CD8-positive, alpha-beta memory T cell (primary cell): ENCODE measurements around the gene BTN1A1. TPM values are rescaled to one million over a fixed set of nuclear protein-coding genes. Genes with fewer than 3 reads are reported as not detected.
A peak's percentile ranks its signal among the peaks of the same experiment; 100 is the strongest.

Source experiments
- CTCF ChIA-PET: fragments of 350-600 bp; sonication (Branson Sonifier 250); formaldehyde crosslinking; loops from one replicate; lab custom pipeline; 2021; ENCODE audit warnings: antibody characterized with exemption; lab: Charles Lee
- POLR2A ChIA-PET: fragments of 350-600 bp; sonication (Branson Sonifier 250); formaldehyde crosslinking; loops from one replicate; lab custom pipeline; 2021; ENCODE audit warnings: antibody characterized with exemption; lab: Charles Lee
- DNase-seq, 5 donors: peaks; one replicate each; pipeline versions ENCODE4 v3.0.0 to v3.0.0-alpha.2; 2020 to 2022; ENCODE audit warnings: mixed read lengths in 1 of 5
- H3K27ac ChIP-seq: one replicate; pipeline ENCODE4 v1.7.0; 2013; ENCODE audit warnings: low read depth, mild to moderate bottlenecking, low read length, moderate library complexity
- H3K27me3 ChIP-seq: 2 replicates; pipeline ENCODE4 v1.7.0; 2013; ENCODE audit warnings: low read length, mild to moderate bottlenecking; ENCODE audit not compliant: insufficient read depth, poor library complexity, severe bottlenecking
- H3K36me3 ChIP-seq: 2 replicates; pipeline ENCODE4 v1.7.0; 2013; ENCODE audit warnings: mild to moderate bottlenecking, low read length, moderate library complexity; ENCODE audit not compliant: insufficient read depth
- H3K4me1 ChIP-seq: 2 replicates; pipeline ENCODE4 v1.7.0; 2013; ENCODE audit warnings: mild to moderate bottlenecking, low read length, moderate library complexity; ENCODE audit not compliant: insufficient read depth
- H3K4me3 ChIP-seq: 2 replicates; pipeline ENCODE4 v1.7.0; 2013; ENCODE audit warnings: mild to moderate bottlenecking, low read length
- H3K9me3 ChIP-seq: 2 replicates; pipeline ENCODE4 v1.7.0; 2013; ENCODE audit warnings: mild to moderate bottlenecking, low read length
- H3K27ac Mint-ChIP-seq, 8 donors: one replicate each; pipeline ENCODE4 v1.8.0; 2020 to 2021; ENCODE audit warnings: mixed read lengths in 8 of 8, mild to moderate bottlenecking in 6 of 8, inconsistent platforms in 3 of 8, moderate library complexity in 3 of 8
- H3K27me3 Mint-ChIP-seq, 2 donors: one replicate each; pipeline ENCODE4 v1.8.0; 2020 to 2021; ENCODE audit warnings: mixed read lengths in 2 of 2, mild to moderate bottlenecking in 1 of 2, moderate library complexity in 1 of 2
- H3K36me3 Mint-ChIP-seq, 3 donors: one replicate each; pipeline ENCODE4 v1.8.0; 2020 to 2021; ENCODE audit warnings: mixed read lengths in 3 of 3, inconsistent platforms in 1 of 3, mild to moderate bottlenecking in 1 of 3
- H3K4me1 Mint-ChIP-seq, 3 donors: one replicate each; pipeline ENCODE4 v1.8.0; 2020 to 2021; ENCODE audit warnings: mixed read lengths in 3 of 3, inconsistent platforms in 1 of 3, mild to moderate bottlenecking in 1 of 3
- H3K4me3 Mint-ChIP-seq, 7 donors: one replicate each; pipeline ENCODE4 v1.8.0; 2020 to 2021; ENCODE audit warnings: mixed read lengths in 7 of 7, mild to moderate bottlenecking in 6 of 7, moderate library complexity in 4 of 7, inconsistent platforms in 2 of 7
- H3K9me3 Mint-ChIP-seq, 5 donors: one replicate each; pipeline ENCODE4 v1.8.0; 2020 to 2022; ENCODE audit warnings: mixed read lengths in 5 of 5, mild to moderate bottlenecking in 3 of 5, moderate library complexity in 2 of 5, inconsistent platforms in 1 of 5
- polyA plus RNA-seq: library from polyadenylated mRNA; unstranded; fragments of 300-500 nt; fragmentation: Illumina TruSeq; gene quantifications from one replicate; pipeline ENCODE4 v1.2.3, GENCODE V29; 2021
- total RNA-seq, 2 experiments: library from RNA; stranded (reverse); gene quantifications; one replicate each; pipeline ENCODE4 v1.2.3, GENCODE V29; 2021

The BTN1A1 gene
- total and polyA plus RNA-seq, 3 experiments from 2014 or later = 0.09 TPM; not detected in 2

GRCh38 chr6:26472549-26473290, 27.4 kb upstream of the BTN1A1 start:
- Histone ChIP-seq H3K27ac (peak overlapping the region; percentile 94), H3K9me3 (no peaks in the 10 kb centered on the region), H3K27me3 (no peaks in the 10 kb centered on the region), H3K36me3 (peaks cover 15% of the 10 kb centered on the region), H3K4me3 (peak overlapping the region; percentile 72), H3K4me1 (peaks cover 45% of the 10 kb centered on the region)
- Mint-ChIP-seq H3K4me3 (peak overlapping the region; percentile 76 to 99 (median 98)), H3K27me3 (no peaks in the 10 kb centered on the region), H3K9me3 (peaks cover 0 to 4% (median 0%) of the 10 kb centered on the region in 5 donors), H3K36me3 (peaks cover 15 to 33% (median 15%) of the 10 kb centered on the region in 3 donors), H3K4me1 (peaks cover 47 to 70% (median 58%) of the 10 kb centered on the region in 3 donors), H3K27ac (peak overlapping the region; percentile 90 to 100 (median 100))
- POLR2A ChIA-PET = interaction anchor here (1.1 to 1.9 kb wide), 5 partner anchors 29 to 200 kb away, joined by 3 to 24 read pairs (median 3); partner anchors contain the start of gene HMGN4
- peak in 2 of 5 donors; percentile 7 to 12 for DNase-seq
- CTCF ChIA-PET = interaction anchor here (0.7 to 2.1 kb wide), 4 partner anchors 49 to 131 kb away, joined by 3 to 5 read pairs (median 4); no protein-coding TSS in a partner anchor

GRCh38 chr6:26473429-26473757, 26.7 kb upstream of the BTN1A1 start:
- ChIA-PET POLR2A (interaction anchor here (1.0 to 1.9 kb wide), 15 partner anchors 18 to 314 kb away, joined by 3 to 24 read pairs (median 4); partner anchors contain the start of genes BTN3A2 and HMGN4), CTCF (interaction anchor here (0.8 to 2.1 kb wide), 8 partner anchors 11 to 132 kb away, joined by 3 to 5 read pairs (median 4); partner anchors contain the start of gene HMGN4)
- Mint-ChIP-seq H3K27me3 (no peaks in the 10 kb centered on the region), H3K4me3 (peak overlapping the region; percentile 95 to 99 (median 98)), H3K27ac (peak overlapping the region; percentile 90 to 100 (median 100)), H3K9me3 (peaks cover 0 to 4% (median 0%) of the 10 kb centered on the region in 5 donors), H3K4me1 (peaks cover 47 to 66% (median 62%) of the 10 kb centered on the region in 3 donors), H3K36me3 (peaks cover 9 to 26% (median 12%) of the 10 kb centered on the region in 3 donors)
- H3K27ac ChIP-seq = peak overlapping the region; percentile 94
- no peaks in the 10 kb centered on the region for H3K27me3 ChIP-seq
- no peak for DNase-seq
- peak overlapping the region; percentile 72 for H3K4me3 ChIP-seq
- peaks cover 8% of the 10 kb centered on the region for H3K36me3 ChIP-seq
- peaks cover 51% of the 10 kb centered on the region for H3K4me1 ChIP-seq
- H3K9me3 ChIP-seq = no peaks in the 10 kb centered on the region

GRCh38 chr6:26473758-26474438, 26.2 kb upstream of the BTN1A1 start:
- Mint-ChIP-seq H3K36me3 (peaks cover 6 to 21% (median 7%) of the 10 kb centered on the region in 3 donors), H3K27me3 (no peaks in the 10 kb centered on the region), H3K27ac (peak overlapping the region; percentile 90 to 100 (median 100)), H3K9me3 (peaks cover 0 to 4% (median 0%) of the 10 kb centered on the region in 5 donors), H3K4me1 (peaks cover 44 to 61% (median 58%) of the 10 kb centered on the region in 3 donors), H3K4me3 (peak overlapping the region; percentile 95 to 99 (median 98))
- H3K27me3 ChIP-seq = no peaks in the 10 kb centered on the region
- H3K4me3 ChIP-seq = peak overlapping the region; percentile 72
- peaks cover 51% of the 10 kb centered on the region for H3K4me1 ChIP-seq
- H3K9me3 ChIP-seq = no peaks in the 10 kb centered on the region
- peaks cover 3% of the 10 kb centered on the region for H3K36me3 ChIP-seq
- peak overlapping the region; percentile 94 for H3K27ac ChIP-seq
- peak; percentile 66 to 91 (median 90) for DNase-seq
- POLR2A ChIA-PET = interaction anchor here (0.5 to 1.9 kb wide), 19 partner anchors 18 to 315 kb away, joined by 3 to 24 read pairs (median 4); partner anchors contain the start of genes BTN2A2, BTN3A2 and HMGN4
- CTCF ChIA-PET = interaction anchor here (0.6 to 2.1 kb wide), 12 partner anchors 10 to 257 kb away, joined by 3 to 5 read pairs (median 4); partner anchors contain the start of gene HMGN4

GRCh38 chr6:26474439-26474881, 25.6 kb upstream of the BTN1A1 start:
- no peaks in the 10 kb centered on the region for H3K27me3 ChIP-seq
- H3K36me3 ChIP-seq = no peaks in the 10 kb centered on the region
- H3K27ac ChIP-seq = peak overlapping the region; percentile 94
- Mint-ChIP-seq H3K4me3 (peak overlapping the region; percentile 95 to 99 (median 98)), H3K27ac (peak overlapping the region; percentile 90 to 100 (median 100)), H3K36me3 (peaks cover 3 to 17% (median 5%) of the 10 kb centered on the region in 3 donors), H3K4me1 (peaks cover 44 to 59% (median 58%) of the 10 kb centered on the region in 3 donors), H3K9me3 (peaks cover 0 to 4% (median 0%) of the 10 kb centered on the region in 5 donors), H3K27me3 (no peaks in the 10 kb centered on the region)
- POLR2A ChIA-PET = interaction anchor here (0.7 to 1.9 kb wide), 17 partner anchors 19 to 315 kb away, joined by 3 to 24 read pairs (median 4); partner anchors contain the start of genes BTN2A2, BTN3A2 and HMGN4
- no peaks in the 10 kb centered on the region for H3K9me3 ChIP-seq
- no peak for DNase-seq
- H3K4me3 ChIP-seq = peak overlapping the region; percentile 72
- CTCF ChIA-PET = interaction anchor here (0.6 to 2.1 kb wide), 11 partner anchors 10 to 258 kb away, joined by 3 to 5 read pairs (median 3); partner anchors contain the start of gene HMGN4
- H3K4me1 ChIP-seq = peaks cover 51% of the 10 kb centered on the region

GRCh38 chr6:26475823-26476729, 24.0 kb upstream of the BTN1A1 start:
- ChIA-PET CTCF (interaction anchor here (1.5 kb wide), 1 partner anchor 134 kb away, joined by 6 read pairs; no protein-coding TSS in a partner anchor), POLR2A (interaction anchor here (0.6 to 0.8 kb wide), 2 partner anchors 34 to 1028 kb away, joined by 3 read pairs; no protein-coding TSS in a partner anchor)
- Mint-ChIP-seq H3K4me1 (peaks cover 44 to 59% (median 58%) of the 10 kb centered on the region in 3 donors), H3K4me3 (peak overlapping the region in 1 of 7 donors; percentile 31), H3K36me3 (peaks cover 3 to 9% (median 5%) of the 10 kb centered on the region in 3 donors), H3K27me3 (no peaks in the 10 kb centered on the region), H3K9me3 (peaks cover 0 to 4% (median 0%) of the 10 kb centered on the region in 5 donors), H3K27ac (peak overlapping the region; percentile 72 to 100 (median 95))
- H3K36me3 ChIP-seq = no peaks in the 10 kb centered on the region
- no peaks in the 10 kb centered on the region for H3K9me3 ChIP-seq
- peaks cover 51% of the 10 kb centered on the region for H3K4me1 ChIP-seq
- no peaks in the 10 kb centered on the region for H3K27me3 ChIP-seq
- no peak for DNase-seq
- H3K4me3 ChIP-seq = no peak overlapping the region
- no peak overlapping the region for H3K27ac ChIP-seq

GRCh38 chr6:26476896-26477295, 23.2 kb upstream of the BTN1A1 start:
- CTCF ChIA-PET = interaction anchor here (1.5 kb wide), 1 partner anchor 135 kb away, joined by 6 read pairs; no protein-coding TSS in a partner anchor
- Histone ChIP-seq H3K4me1 (peaks cover 51% of the 10 kb centered on the region), H3K9me3 (no peaks in the 10 kb centered on the region), H3K27ac (no peak overlapping the region), H3K4me3 (no peak overlapping the region), H3K27me3 (no peaks in the 10 kb centered on the region), H3K36me3 (no peaks in the 10 kb centered on the region)
- peaks cover 38 to 55% (median 50%) of the 10 kb centered on the region in 3 donors for H3K4me1 Mint-ChIP-seq
- POLR2A ChIA-PET = no interaction called here
- no peaks in the 10 kb centered on the region for H3K9me3 Mint-ChIP-seq
- peaks cover 0 to 9% (median 2%) of the 10 kb centered on the region in 3 donors for H3K36me3 Mint-ChIP-seq
- no peaks in the 10 kb centered on the region for H3K27me3 Mint-ChIP-seq
- H3K27ac Mint-ChIP-seq = peak overlapping the region; percentile 35 to 100 (median 72)
- DNase-seq = no peak
- H3K4me3 Mint-ChIP-seq = peak overlapping the region in 4 of 7 donors; percentile 24 to 41 (median 32)
